ENCODE measurements around the gene CDH3.

The CDH3 gene

DNA sequence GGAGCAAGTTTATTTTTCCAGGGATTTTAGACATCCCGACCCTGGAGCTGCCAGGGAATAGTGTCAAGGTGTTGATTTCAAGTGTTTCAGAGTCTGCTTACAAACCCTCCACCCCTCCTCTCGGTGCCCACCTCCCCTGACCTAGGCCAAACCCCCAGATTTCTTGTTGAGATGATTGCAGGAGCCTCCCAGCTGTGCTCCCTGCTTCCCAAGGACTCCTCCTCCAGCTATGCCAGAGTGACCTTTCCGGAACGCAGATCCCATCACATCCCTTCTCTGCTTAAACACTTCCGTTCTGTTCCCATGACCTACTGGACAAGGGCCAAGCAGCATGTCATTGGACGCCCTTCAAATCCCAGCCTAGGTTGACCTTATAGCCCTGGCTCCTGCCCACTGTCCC is 68.3 kb downstream of the CDH3 start:
- TF ChIP-seq NFIC (IDR thresholded peaks at IDR 0.05) = no peak
- no peak for TF ChIP-seq TEAD4 (IDR thresholded peaks at IDR 0.05)
- TF ChIP-seq, protein P1, sequence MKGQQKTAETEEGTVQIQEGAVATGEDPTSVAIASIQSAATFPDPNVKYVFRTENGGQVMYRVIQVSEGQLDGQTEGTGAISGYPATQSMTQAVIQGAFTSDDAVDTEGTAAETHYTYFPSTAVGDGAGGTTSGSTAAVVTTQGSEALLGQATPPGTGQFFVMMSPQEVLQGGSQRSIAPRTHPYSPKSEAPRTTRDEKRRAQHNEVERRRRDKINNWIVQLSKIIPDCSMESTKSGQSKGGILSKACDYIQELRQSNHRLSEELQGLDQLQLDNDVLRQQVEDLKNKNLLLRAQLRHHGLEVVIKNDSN (IDR thresholded peaks at IDR 0.05) = no peak
- TF ChIP-seq CREB1 (IDR thresholded peaks at IDR 0.05; ENCODE audit: low read depth) = no peak

DNA sequence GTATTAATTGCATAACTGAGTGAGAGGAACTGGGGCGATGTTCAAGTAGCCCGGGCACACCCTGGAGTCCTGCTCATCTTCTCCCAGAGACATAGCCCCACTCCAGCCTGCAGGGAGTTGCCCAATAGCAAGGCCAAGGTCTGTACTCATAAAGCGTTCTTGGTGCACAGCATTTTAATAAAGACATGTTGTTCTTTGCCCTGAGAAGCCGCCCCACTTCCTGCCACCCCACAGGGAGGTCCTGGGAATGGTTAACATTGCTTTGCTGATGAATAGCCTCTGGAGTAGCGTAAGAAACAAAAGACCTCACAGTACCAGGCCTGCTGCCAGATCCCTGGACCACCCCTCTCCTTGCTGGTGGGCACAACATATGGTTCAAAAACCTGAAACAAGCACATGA is 70.4 kb downstream of the CDH3 start:
- TF ChIP-seq CEBPB (IDR thresholded peaks at IDR 0.05) = no peak
- TF ChIP-seq EP300 (IDR thresholded peaks at IDR 0.05; ENCODE audit: borderline replicate concordance) = no peak
- no peak for TF ChIP-seq RAD21 (IDR thresholded peaks at IDR 0.05; ENCODE audit: low read depth)
- TF ChIP-seq, protein P2, sequence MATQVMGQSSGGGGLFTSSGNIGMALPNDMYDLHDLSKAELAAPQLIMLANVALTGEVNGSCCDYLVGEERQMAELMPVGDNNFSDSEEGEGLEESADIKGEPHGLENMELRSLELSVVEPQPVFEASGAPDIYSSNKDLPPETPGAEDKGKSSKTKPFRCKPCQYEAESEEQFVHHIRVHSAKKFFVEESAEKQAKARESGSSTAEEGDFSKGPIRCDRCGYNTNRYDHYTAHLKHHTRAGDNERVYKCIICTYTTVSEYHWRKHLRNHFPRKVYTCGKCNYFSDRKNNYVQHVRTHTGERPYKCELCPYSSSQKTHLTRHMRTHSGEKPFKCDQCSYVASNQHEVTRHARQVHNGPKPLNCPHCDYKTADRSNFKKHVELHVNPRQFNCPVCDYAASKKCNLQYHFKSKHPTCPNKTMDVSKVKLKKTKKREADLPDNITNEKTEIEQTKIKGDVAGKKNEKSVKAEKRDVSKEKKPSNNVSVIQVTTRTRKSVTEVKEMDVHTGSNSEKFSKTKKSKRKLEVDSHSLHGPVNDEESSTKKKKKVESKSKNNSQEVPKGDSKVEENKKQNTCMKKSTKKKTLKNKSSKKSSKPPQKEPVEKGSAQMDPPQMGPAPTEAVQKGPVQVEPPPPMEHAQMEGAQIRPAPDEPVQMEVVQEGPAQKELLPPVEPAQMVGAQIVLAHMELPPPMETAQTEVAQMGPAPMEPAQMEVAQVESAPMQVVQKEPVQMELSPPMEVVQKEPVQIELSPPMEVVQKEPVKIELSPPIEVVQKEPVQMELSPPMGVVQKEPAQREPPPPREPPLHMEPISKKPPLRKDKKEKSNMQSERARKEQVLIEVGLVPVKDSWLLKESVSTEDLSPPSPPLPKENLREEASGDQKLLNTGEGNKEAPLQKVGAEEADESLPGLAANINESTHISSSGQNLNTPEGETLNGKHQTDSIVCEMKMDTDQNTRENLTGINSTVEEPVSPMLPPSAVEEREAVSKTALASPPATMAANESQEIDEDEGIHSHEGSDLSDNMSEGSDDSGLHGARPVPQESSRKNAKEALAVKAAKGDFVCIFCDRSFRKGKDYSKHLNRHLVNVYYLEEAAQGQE (IDR thresholded peaks at IDR 0.05; ENCODE audit: low read depth) = no peak
- no peak for TF ChIP-seq TCF12 (IDR thresholded peaks at IDR 0.05; ENCODE audit: low read depth)
- no peak for TF ChIP-seq NFIC (IDR thresholded peaks at IDR 0.05)
- TF ChIP-seq, protein P3, sequence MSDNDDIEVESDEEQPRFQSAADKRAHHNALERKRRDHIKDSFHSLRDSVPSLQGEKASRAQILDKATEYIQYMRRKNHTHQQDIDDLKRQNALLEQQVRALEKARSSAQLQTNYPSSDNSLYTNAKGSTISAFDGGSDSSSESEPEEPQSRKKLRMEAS (IDR thresholded peaks at IDR 0.05) = no peak
- TF ChIP-seq, protein P1 (IDR thresholded peaks at IDR 0.05) = no peak
- TF ChIP-seq ZBTB7A (IDR thresholded peaks at IDR 0.05; ENCODE audit: low read depth) = no peak
- no peak for TF ChIP-seq FOXM1 (IDR thresholded peaks at IDR 0.05; ENCODE audit: borderline replicate concordance, low read depth)
- no peak for TF ChIP-seq YY1 (IDR thresholded peaks at IDR 0.05; ENCODE audit: low read depth)
- no peak for TF ChIP-seq CREB1 (IDR thresholded peaks at IDR 0.05; ENCODE audit: low read depth)
- TF ChIP-seq TEAD4 (IDR thresholded peaks at IDR 0.05) = no peak
- no peak for TF ChIP-seq TAF1 (IDR thresholded peaks at IDR 0.05; ENCODE audit: low read depth)
- no peak for TF ChIP-seq EGR1 (IDR thresholded peaks at IDR 0.05)

DNA sequence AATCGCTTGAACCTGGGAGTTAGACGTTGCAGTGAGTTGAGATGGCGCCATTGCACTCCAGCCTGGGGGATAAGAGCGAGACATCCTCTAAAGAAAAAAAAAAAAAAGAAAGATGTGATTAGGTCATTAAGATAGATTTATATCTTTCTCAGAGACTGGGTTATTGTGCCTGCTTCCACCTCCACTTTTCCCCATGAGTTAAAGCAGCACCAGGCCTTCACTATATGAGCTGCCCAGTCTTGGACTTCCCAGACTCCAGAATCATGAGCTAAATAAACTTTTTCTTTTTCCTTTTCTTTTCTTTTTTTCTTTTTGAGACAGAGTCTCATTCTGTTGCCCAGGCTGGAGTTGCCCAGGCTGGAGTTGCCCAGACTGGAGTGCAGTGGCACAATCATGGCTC is 72.6 kb downstream of the CDH3 start:
- TF ChIP-seq TAF1 (IDR thresholded peaks at IDR 0.05; ENCODE audit: low read depth) (no peak), FOXM1 (IDR thresholded peaks at IDR 0.05; ENCODE audit: borderline replicate concordance, low read depth) (no peak), NFIC (IDR thresholded peaks at IDR 0.05) (no peak), EP300 (IDR thresholded peaks at IDR 0.05; ENCODE audit: borderline replicate concordance) (no peak), YY1 (IDR thresholded peaks at IDR 0.05; ENCODE audit: low read depth) (no peak), CREB1 (IDR thresholded peaks at IDR 0.05; ENCODE audit: low read depth) (no peak), RAD21 (IDR thresholded peaks at IDR 0.05; ENCODE audit: low read depth) (no peak)
- TF ChIP-seq, protein P3 (IDR thresholded peaks at IDR 0.05) = no peak

DNA sequence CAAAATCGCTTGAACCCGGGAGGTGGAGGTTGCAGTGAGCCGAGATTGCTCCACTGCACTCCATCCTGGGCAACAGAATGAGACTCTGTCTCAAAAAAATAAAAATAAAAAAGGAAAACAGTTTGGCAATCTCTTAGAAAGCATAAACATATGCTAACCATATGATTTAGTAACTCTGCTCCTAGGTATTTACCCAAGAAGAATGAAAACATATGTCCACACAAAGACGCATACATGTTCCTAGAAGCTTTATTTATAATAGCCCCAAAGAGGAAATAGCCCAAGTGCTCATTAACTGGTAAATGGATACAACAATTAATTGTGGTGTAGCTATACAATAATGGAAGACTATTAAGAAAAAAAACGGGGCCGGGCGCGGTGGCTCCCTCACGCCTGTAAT is 73.5 kb downstream of the CDH3 start:
- TF ChIP-seq RAD21 (IDR thresholded peaks at IDR 0.05; ENCODE audit: low read depth) = no peak
- TF ChIP-seq, protein P1 (IDR thresholded peaks at IDR 0.05) = no peak
- TF ChIP-seq EP300 (IDR thresholded peaks at IDR 0.05; ENCODE audit: borderline replicate concordance) = no peak
- no peak for TF ChIP-seq NFIC (IDR thresholded peaks at IDR 0.05)
- TF ChIP-seq TCF12 (IDR thresholded peaks at IDR 0.05; ENCODE audit: low read depth) = no peak
- TF ChIP-seq FOXM1 (IDR thresholded peaks at IDR 0.05; ENCODE audit: borderline replicate concordance, low read depth) = no peak
- TF ChIP-seq TEAD4 (IDR thresholded peaks at IDR 0.05) = no peak
- TF ChIP-seq, protein P2 (IDR thresholded peaks at IDR 0.05; ENCODE audit: low read depth) = no peak
- TF ChIP-seq YY1 (IDR thresholded peaks at IDR 0.05; ENCODE audit: low read depth) = no peak
- TF ChIP-seq, protein P3 (IDR thresholded peaks at IDR 0.05) = no peak
- no peak for TF ChIP-seq EGR1 (IDR thresholded peaks at IDR 0.05)
- no peak for TF ChIP-seq TAF1 (IDR thresholded peaks at IDR 0.05; ENCODE audit: low read depth)
- TF ChIP-seq CEBPB (IDR thresholded peaks at IDR 0.05) = no peak
- TF ChIP-seq CREB1 (IDR thresholded peaks at IDR 0.05; ENCODE audit: low read depth) = no peak
- TF ChIP-seq ZBTB7A (IDR thresholded peaks at IDR 0.05; ENCODE audit: low read depth) = no peak

DNA sequence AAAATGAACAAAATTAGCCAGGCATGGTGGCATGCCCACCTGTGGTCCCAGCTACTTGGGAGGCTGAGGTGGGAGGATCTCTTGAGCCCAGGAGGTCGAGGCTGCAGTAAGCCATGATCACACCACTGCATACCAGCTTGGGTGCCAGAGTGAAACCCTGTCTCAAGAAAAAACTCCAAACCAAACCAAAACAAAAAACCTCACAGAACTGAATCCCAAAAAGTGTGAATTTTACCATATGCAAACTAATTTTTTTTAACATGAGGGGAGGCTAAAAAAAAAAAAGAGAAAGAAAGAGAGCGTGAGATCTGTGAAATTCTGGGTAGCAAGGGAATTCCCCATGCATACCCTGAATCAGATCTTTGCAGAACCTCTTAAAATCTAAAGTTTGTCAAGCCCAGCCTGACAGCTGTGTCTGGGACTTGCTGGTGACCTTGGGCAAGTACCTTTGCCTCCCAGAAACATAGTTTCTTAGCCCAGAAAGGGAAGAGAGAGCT is 74.9 kb downstream of the CDH3 start:
- TF ChIP-seq, protein P1 (IDR thresholded peaks at IDR 0.05) = no peak
- TF ChIP-seq TEAD4 (IDR thresholded peaks at IDR 0.05) (no peak), EP300 (IDR thresholded peaks at IDR 0.05; ENCODE audit: borderline replicate concordance) (no peak), EGR1 (IDR thresholded peaks at IDR 0.05) (no peak), CEBPB (IDR thresholded peaks at IDR 0.05) (no peak), YY1 (IDR thresholded peaks at IDR 0.05; ENCODE audit: low read depth) (no peak), TCF12 (IDR thresholded peaks at IDR 0.05; ENCODE audit: low read depth) (no peak), CREB1 (IDR thresholded peaks at IDR 0.05; ENCODE audit: low read depth) (no peak), TAF1 (IDR thresholded peaks at IDR 0.05; ENCODE audit: low read depth) (no peak), ZBTB7A (IDR thresholded peaks at IDR 0.05; ENCODE audit: low read depth) (no peak), NFIC (IDR thresholded peaks at IDR 0.05) (no peak), RAD21 (IDR thresholded peaks at IDR 0.05; ENCODE audit: low read depth) (no peak), FOXM1 (IDR thresholded peaks at IDR 0.05; ENCODE audit: borderline replicate concordance, low read depth) (no peak)
- TF ChIP-seq, protein P2 (IDR thresholded peaks at IDR 0.05; ENCODE audit: low read depth) = no peak
- TF ChIP-seq, protein P3 (IDR thresholded peaks at IDR 0.05) = no peak

All from Ishikawa (cell line).